ENCODE results near the gene SSX4B.
"Not testable (repeated sequence)": the region's sequence is repeated elsewhere in the genome, so short reads cannot be mapped to it uniquely, and the experiment has no call there.

SSX4B gene, protein sequence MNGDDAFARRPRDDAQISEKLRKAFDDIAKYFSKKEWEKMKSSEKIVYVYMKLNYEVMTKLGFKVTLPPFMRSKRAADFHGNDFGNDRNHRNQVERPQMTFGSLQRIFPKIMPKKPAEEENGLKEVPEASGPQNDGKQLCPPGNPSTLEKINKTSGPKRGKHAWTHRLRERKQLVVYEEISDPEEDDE

DNA sequence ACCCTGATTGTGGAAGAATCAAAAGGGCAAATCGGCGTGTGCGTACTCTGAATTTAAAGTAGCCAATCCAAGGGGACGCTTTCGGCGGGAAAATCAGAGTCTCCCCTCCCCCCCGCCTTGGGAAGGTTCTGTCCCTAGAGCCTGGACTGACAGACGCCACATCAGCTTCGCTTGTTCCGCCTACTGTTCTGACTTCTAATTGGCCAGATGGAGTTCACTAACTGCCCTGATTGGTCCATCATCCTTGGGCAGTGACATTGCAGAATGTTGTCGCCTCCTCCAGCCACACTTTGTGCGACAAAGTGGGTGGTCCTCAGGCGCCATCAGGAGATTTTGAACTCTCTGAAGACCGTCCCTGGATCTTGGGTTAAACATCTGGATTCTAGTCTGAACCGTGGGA is at the start of gene SSX4B:
SSX4B (minus strand) TSS at position 101 of the 400 bp plus-strand sequence. CDS start 588 bp downstream, outside the sequence.
- DNase-seq = not testable (repeated sequence)

DNA sequence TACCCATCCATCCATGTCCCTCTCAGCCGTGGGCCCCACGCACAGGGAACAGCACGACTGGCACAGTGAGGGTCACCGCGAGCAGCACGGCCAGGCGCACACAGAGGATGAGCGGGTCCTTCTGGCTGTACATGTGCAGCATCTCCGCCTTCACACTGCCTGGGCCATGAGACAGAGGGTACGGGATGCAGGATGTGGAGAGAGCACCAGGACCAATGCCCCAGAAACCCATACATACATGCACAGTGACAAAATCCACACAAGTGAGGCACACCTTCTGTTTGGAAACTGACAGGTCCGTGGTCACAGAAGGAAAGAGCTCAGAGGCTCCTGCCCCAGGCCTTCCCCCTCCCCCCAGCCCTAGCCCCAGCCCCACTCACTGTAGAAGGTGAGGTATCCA is 48.8 kb upstream of the SSX4B start:
- DNase-seq = no peak

DNA sequence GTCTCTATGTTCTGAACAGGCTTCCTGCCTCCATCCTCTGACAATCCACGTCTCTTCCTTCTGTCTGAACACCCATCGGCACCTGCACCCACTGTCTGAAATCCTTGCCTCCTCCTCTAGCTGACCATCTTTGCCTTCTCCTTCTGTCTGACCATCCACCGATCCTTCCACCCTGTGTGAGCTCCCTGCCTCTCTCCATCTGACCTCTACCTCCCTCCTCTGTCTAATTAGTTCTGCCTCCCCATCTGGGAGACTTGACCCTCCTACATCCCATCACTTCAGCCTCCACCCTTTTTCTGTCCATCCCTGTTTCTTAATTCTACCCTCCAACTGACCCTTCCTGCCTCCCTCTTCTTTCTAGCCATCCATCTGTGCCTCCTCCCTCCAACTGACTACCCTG is 48.3 kb upstream of the SSX4B start:
- no peak for DNase-seq

DNA sequence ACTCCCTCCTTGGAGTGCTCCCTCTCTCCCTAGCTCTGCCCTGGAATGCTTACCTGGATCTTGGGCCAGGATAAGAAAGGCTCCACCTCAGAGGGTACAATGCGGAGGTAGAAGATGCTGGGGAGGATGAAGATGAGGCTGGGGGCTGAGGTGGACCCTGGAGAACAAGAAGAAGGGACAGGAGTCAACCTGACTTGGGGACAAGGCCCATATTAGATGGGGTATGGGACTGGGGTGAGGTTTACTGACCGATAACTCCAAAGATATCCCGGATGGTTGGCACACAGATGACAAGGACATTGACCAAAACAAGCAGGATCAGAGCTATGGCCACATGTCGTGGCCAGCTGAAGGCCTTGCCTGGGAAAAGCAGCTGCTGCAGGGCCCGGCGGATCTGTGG is 47.7 kb upstream of the SSX4B start:
- no peak for DNase-seq

DNA sequence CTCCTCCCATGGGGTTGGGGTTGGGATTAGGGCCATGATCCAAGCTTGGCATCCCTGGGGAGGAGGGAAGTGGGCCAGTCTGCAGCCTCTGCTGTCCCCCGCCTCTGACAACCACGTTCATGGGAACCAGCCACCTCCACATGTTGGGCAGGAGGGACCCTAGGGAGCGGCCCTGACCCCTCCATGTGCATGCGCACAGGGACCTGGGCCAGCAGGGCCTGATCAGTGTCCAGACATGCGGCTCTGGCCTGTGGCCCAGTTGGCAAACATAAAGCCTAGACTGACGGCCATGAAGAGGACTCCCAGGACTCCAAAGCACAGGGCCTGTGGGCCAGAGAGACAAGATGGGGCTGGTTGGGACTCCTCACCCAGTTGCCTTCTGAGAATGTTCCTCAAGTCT is 47.0 kb upstream of the SSX4B start:
- no peak for DNase-seq

DNA sequence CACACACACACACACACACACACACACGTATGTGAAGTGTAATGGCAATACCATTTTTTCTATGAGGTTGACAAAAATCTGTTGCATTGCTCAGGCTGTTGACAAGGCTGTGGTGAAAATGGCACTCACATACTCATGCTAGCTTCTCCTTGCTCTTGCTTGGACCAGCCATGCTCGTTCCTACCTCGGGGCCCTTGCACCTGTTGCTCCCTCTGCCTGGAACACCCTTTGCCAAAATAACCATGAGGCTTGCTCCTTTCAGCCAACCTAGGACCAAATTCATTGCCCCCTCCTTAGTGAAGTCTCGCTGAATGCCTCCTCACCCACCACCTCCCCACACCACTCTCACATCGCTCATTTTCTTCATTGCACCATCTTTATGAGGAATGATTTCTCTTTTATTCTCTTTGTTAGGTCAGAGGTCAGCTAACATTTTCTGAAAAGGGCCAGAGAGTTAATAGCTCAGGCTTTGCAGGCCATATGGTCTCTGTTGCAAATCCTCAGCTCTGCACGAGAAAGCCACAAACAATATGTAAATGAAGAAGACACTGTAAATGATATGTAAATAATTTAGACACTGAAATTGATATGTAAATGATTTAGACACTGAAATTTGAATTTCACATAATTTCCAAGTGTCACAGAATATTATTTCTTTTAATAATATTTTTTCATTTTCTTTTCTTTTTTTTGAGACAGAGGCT is 45.0 kb upstream of the SSX4B start:
- DNase-seq = no peak

DNA sequence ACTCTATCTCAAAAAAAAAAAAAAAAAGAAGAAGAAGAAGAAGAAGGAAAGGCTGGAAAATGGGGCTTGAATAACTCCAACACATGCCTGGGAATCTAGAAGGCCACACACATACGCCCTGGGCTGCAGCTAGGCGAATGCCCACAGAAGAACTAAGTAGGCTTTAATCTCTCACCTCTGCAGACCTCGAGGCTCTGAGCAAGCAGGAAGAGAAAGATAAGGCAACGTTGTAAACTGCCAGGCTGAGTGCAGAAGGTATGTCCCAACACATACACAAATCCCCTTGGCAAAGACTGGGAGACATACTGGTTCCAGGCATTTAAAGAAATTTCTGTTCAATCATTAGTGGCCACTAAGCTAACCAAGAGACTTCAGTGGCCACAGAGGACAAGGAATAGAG is 39.9 kb upstream of the SSX4B start:
- DNase-seq = no peak

DNA sequence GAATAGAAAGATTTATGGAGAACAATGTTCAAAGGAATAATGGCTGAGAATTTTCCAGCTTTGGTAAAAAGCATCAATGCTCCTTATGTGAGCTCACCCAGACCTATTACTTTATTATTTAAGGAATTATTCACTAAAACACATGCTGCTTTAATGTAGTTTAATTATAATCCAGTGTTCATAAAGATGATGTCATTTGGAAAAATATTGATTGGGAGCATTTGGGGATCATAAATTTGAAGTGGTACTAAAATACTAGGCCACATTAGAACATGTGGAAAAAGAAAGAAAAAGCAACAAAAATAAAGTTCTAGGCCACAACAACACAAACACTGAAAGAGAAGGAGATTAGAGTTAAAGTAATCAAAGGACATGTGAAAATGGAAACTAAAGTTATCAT is 38.3 kb upstream of the SSX4B start:
- no peak for DNase-seq

DNA sequence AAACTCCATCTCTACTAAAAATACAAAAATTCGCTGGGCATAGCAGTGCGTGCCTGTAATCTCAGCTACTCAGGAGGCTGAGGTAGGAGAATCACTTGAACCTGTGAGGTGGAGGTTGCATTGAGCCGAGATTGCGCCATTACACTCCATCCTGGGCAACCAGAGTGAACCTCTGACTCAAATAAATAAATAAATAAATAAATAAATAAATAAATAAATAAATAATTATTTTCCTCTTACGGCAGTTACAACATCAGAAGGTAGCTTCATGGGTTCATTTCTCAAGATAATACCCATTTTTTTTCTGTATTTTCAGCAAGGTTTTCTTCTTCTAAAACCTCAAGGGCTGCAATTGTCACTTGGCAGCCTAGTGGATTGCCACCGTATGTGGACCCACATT is 35.4 kb upstream of the SSX4B start:
- not testable (repeated sequence) for DNase-seq

DNA sequence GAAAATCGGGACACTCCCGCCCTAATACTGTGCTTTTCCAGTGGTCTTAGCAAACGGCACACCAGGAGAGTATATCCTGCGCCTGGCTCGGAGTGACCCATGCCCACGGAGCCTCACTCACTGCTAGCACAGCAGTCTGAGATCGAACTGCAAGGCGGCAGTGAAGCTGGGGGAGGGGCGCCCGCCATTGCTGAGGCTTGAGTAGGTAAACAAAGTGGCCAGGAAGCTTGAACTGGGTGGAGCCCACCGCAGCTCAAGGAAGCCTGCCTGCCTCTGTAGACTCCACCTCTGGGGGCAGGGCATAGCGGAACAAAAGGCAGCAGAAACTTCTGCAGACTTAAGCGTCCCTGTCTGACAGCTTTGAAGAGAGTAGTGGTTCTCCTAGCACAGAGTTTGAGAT is 22.0 kb upstream of the SSX4B start:
- not testable (repeated sequence) for DNase-seq

DNA sequence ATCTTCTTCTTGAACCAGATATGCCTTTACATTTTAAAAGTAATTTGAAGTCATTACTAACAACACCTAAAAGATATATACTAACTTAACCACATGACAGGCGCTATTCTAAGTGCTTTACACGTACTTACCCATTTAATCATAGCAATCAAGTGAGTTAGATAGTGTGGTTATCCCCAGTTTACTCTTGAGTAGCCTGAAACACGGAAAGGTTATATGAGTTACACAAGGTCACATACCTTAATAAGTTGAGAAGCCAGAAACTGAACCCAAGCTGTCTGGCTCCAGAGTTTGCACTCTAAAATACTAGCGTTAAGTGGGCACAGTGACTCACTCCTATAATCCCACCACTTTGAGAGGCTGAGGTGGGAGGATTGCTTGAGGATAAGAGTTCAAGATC is 18.4 kb upstream of the SSX4B start:
- DNase-seq = not testable (repeated sequence)

DNA sequence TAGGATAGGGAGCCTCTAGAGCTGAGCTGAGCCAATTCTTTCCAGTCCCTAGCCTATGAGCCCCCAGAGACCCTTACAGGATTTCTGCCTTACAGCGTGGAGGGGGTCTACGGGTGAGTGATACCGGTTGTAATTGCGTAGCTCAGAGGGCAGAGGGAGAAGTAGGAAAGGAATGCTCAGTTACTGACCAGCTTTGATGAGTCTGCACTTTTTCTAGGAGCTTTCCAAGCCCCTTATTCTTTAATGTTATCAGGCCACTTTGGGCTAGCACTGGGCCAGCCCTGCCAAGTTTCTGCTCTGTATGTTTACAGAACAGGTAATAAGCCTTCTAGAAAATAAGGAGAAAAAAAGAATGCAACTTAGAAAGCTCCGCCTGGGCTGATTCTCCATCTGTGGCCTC is 17.8 kb upstream of the SSX4B start:
- not testable (repeated sequence) for DNase-seq

DNA sequence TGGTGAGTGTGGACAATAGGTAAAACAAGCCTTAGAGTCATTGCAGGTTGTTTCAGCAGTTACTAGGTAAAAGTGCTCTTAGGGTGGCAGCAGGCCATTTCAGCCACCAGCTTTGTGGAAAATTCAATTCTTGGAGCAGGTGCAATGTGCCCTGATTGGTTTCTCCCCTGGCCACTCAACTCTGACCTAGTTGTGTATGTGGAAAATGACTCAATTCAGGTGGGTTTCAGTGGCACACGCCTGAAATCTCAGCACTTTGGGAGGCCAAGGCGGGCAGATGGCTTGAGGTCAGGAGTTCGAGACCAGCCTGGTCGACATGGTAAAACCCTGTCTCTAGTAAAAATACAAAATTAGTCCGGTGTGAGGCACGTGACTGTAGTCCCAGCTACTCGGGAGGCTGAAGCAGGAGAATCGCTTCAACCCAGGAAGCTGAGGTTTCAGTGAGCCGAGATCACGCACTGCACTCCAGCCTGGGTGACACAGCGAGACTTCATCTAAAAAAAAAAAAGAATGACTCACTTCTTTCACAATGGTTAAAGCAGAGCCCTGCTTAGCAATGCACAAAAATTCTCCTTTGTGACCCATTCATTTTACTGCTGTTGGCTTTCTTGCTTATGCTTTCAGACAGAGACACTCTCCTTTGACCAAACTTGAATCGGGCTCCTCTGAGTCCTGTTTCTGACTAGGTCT is 15.4 kb upstream of the SSX4B start:
- not testable (repeated sequence) for DNase-seq

DNA sequence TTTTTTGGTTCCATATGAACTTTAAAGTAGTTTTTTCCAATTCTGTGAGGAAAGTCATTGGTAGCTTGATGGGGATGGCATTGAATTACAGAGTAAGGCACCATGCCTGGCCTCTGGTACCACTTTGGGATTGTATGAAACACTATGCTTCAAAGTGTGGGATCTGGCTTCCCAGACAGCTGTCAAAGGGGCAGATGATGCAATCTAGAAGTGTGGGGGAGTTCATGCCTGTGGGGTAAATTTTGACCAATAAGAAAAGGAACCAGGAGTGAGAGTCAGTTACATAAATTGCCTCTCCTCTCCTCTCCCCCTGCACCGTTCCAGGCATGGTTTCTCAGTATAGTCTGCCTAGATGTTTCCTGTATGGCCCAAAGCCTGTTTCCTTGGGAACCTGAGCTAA is 13.9 kb downstream of the SSX4B start:
- not testable (repeated sequence) for DNase-seq

DNA sequence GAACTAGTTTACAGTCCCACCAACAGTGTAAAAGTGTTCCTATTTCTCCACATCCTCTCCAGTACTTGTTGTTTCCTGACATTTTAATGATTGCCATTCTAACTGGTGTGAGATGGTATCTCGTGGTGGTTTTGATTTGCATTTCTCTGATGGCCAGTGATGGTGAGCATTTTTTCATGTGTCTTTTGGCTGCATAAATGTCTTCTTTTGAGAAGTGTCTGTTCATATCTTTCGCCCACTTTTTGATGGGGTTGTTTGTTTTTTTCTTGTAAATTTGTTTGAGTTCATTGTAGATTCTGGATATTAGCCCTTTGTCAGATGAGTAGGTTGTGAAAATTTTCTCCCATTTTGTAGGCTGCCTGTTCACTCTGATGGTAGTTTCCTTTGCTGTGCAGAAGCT is 14.8 kb downstream of the SSX4B start:
- DNase-seq = not testable (repeated sequence)

DNA sequence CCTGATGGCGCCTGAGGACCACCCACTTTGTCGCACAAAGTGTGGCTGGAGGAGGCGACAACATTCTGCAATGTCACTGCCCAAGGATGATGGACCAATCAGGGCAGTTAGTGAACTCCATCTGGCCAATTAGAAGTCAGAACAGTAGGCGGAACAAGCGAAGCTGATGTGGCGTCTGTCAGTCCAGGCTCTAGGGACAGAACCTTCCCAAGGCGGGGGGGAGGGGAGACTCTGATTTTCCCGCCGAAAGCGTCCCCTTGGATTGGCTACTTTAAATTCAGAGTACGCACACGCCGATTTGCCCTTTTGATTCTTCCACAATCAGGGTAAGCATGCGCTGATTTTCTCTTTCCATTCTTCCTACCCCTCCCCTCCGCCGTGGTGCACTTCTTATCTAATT is 28.5 kb downstream of the SSX4B start, which contains the start of gene SSX4:
SSX4 (plus strand) TSS at position 301 of the 400 bp plus-strand sequence. CDS start 515 bp downstream, outside the sequence.
- not testable (repeated sequence) for DNase-seq

DNA sequence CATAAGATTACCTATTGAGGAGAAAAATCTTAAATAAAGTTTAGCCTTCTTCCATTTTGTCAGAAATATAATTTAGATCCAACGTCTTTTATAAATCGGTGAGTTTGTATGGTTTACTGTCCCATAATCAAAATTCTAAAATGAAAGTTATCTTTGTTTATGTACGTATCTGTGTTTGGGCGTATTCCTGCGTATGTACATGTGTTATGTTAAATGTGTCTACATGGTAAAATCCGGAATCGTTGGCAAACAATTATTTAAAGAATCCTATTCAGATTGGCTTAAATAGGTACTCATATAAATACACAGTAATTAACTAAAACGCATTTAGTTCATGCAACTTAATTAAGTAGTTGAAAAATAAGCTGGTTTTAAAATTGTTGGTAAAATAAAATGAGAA is 41.4 kb downstream of the SSX4B start:
- DNase-seq = not testable (repeated sequence)

DNA sequence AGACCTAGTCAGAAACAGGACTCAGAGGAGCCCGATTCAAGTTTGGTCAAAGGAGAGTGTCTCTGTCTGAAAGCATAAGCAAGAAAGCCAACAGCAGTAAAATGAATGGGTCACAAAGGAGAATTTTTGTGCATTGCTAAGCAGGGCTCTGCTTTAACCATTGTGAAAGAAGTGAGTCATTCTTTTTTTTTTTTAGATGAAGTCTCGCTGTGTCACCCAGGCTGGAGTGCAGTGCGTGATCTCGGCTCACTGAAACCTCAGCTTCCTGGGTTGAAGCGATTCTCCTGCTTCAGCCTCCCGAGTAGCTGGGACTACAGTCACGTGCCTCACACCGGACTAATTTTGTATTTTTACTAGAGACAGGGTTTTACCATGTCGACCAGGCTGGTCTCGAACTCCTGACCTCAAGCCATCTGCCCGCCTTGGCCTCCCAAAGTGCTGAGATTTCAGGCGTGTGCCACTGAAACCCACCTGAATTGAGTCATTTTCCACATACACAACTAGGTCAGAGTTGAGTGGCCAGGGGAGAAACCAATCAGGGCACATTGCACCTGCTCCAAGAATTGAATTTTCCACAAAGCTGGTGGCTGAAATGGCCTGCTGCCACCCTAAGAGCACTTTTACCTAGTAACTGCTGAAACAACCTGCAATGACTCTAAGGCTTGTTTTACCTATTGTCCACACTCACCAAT is 43.9 kb downstream of the SSX4B start:
- DNase-seq = not testable (repeated sequence)

DNA sequence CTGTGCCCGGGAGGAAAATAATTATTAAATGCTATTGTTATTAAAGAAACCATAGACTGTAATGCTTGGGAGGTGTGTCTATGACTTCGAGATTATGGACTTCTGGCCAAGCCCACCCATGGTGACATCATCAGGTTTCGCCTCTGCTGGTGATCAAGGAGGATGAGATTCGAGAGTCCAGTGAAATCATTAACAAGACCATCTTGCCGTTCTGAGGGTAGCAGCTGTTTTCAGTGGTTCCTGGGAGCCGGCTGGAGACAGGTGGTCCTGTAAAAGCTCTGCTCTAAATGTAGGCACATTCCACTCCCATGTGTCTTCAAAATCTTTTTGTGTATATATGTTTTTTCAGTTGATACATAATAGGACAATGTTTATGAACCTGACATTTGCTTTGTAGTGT is 52.5 kb downstream of the SSX4B start:
- not testable (repeated sequence) for DNase-seq

DNA sequence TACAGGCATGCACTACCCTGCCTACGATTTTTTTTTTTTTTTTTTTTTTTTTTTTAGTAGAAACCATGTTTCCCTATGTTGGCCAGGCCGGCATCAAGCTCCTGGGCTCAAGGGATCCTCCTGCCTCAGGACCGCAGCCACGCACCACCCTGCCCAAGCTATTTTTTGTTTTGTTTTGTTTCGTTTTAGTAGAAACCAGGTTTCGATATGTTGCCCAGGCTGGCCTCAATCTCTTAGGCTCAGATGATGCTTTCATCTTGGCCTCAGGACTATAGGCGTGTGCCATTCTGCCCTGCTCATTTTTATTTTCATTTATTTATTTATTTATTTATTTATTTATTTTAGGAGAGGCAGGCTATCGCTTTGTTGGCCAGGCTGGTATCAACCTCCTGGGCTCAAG is 54.1 kb downstream of the SSX4B start:
- DNase-seq = no peak

DNA sequence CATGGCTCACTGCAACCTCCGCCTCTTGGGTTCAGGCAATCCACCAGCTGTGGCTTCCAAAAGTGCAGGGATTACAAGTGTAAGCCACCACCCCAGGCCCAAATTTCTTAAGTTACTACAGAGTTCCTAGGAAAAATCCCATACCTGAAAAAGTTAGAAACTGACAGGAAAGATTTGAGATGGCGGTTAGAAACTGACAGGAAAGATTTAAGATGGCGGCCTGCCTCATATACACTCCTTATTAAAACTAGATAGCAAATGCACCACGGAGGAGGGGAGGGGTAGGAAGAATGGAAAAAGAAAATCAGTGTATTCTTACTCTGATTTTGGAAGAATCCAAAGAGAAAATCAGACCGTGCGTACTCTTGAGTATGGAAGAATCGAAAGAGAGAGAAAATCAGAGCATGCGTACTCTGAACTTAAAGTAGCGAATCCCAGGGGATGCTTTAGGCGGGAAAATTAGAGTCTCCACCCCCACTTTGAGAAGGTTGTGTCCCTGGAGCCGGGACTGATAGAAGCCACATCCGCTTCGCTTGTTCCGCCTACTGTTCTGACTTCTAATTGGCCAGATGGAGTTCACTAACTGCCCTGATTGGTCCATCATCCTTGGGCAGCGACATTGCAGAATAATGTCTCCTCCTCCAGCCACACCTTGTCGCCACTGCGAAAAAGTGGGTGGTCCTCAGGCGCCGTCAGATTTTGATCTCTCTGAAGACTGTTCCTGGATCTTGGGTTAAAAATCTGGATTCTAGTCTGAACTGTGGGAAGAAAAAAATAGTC is 55.3 kb downstream of the SSX4B start, which contains the start of gene SSX3:
SSX3 (minus strand) TSS at position 389 of the 780 bp plus-strand sequence. CDS start 1,454 bp downstream, outside the sequence.
- not testable (repeated sequence) for DNase-seq
